C1 segment of cervical spinal cord (tissue), 14 donors: ENCODE data around the gene ILDR1.
A peak's percentile ranks its signal among the peaks of the same experiment; 100 is the strongest.

Experiments used
- DNase-seq, 14 donors: peaks; one replicate each; lab custom pipeline; 2025; lab: John Stamatoyannopoulos, UW

Gene ILDR1

GRCh38 chr3:122019493-122019892 is 2.6 kb downstream of the ILDR1 start:
- DNase-seq = no peak

- DNase-seq = no peak
These were observed 7.3 kb downstream of the ILDR1 start for GRCh38 chr3:122014741-122015140.

GRCh38 chr3:122013448-122013925 is 8.6 kb downstream of the ILDR1 start:
- no peak for DNase-seq

- no peak for DNase-seq
These were observed 9.2 kb downstream of the ILDR1 start for GRCh38 chr3:122012821-122013220.

GRCh38 chr3:122011396-122011795 is 10.7 kb downstream of the ILDR1 start:
- no peak for DNase-seq

- DNase-seq = no peak
These were observed 11.5 kb downstream of the ILDR1 start for GRCh38 chr3:122010506-122010905.

- DNase-seq = no peak
These were observed 13.9 kb downstream of the ILDR1 start for GRCh38 chr3:122008166-122008565.

GRCh38 chr3:122006267-122006666 is 15.8 kb downstream of the ILDR1 start:
- DNase-seq = no peak

- DNase-seq = no peak
These were observed 17.0 kb downstream of the ILDR1 start for GRCh38 chr3:122004991-122005565.

GRCh38 chr3:122004107-122004506 is 17.9 kb downstream of the ILDR1 start:
- DNase-seq = no peak

GRCh38 chr3:122003606-122004005 is 18.4 kb downstream of the ILDR1 start:
- no peak for DNase-seq

GRCh38 chr3:122003112-122003511 is 18.9 kb downstream of the ILDR1 start:
- DNase-seq = no peak

- DNase-seq = no peak
These were observed 19.4 kb downstream of the ILDR1 start for GRCh38 chr3:122002611-122003010.

GRCh38 chr3:122001892-122002291 is 20.2 kb downstream of the ILDR1 start:
- DNase-seq = no peak

GRCh38 chr3:122000936-122001605 is 21.0 kb downstream of the ILDR1 start:
- no peak for DNase-seq

GRCh38 chr3:121999931-122000330 is 22.1 kb downstream of the ILDR1 start:
- no peak for DNase-seq

GRCh38 chr3:121998611-121999473 is 23.2 kb downstream of the ILDR1 start:
- DNase-seq = no peak

GRCh38 chr3:121998030-121998580 is 23.9 kb downstream of the ILDR1 start:
- DNase-seq = no peak

- DNase-seq = no peak
These were observed 24.7 kb downstream of the ILDR1 start for GRCh38 chr3:121997372-121997771.

GRCh38 chr3:121996441-121996840 is 25.6 kb downstream of the ILDR1 start:
- DNase-seq = no peak

GRCh38 chr3:121995161-121996137 is 26.6 kb downstream of the ILDR1 start:
- peak in 10 of 14 donors; percentile 8 to 51 (median 37) for DNase-seq
